ENCODE results near the gene PTGES2. TPM values are rescaled to one million over a fixed set of nuclear protein-coding genes. Genes with fewer than 3 reads are reported as not detected.
A peak's percentile ranks its signal among the peaks of the same experiment; 100 is the strongest.

The PTGES2 gene
- total RNA-seq, 1 donor from 2014 or later: 47.5 TPM

- H3K27ac ChIP-seq (ENCODE audit: low read depth, low read length): no peak overlapping the region
- H3K4me1 ChIP-seq (ENCODE audit: control insufficient read depth in 3 of 3, insufficient read depth in 3 of 3, low read length in 3 of 3): peaks cover 36 to 45% (median 43%) of the 10 kb centered on the region in 3 donors
- peak overlapping the region in 1 of 3 donors; percentile 81 for H3K9ac ChIP-seq (ENCODE audit: low read depth in 1 of 3, low read length in 3 of 3)
- no peaks in the 10 kb centered on the region for H3K36me3 ChIP-seq (ENCODE audit: control insufficient read depth in 3 of 3, insufficient read depth in 3 of 3, low read length in 3 of 3)
- peak overlapping the region; percentile 38 to 72 (median 58) for H3K4me3 ChIP-seq (ENCODE audit: low read length in 3 of 3)
- no peaks in the 10 kb centered on the region for H3K9me3 ChIP-seq (ENCODE audit: control insufficient read depth in 3 of 3, low read length in 3 of 3)
- no peaks in the 10 kb centered on the region for H3K27me3 ChIP-seq (ENCODE audit: control insufficient read depth in 3 of 3, insufficient read depth in 3 of 3, low read length in 3 of 3)
Observed at GRCh38 chr9:128091144-128091543, 36.4 kb downstream of the PTGES2 start.

GRCh38 chr9:128089299-128089698 lies 38.2 kb downstream of the PTGES2 start:
- no peak overlapping the region for H3K9ac ChIP-seq (ENCODE audit: low read depth in 1 of 3, low read length in 3 of 3)
- no peaks in the 10 kb centered on the region for H3K36me3 ChIP-seq (ENCODE audit: control insufficient read depth in 3 of 3, insufficient read depth in 3 of 3, low read length in 3 of 3)
- H3K9me3 ChIP-seq (ENCODE audit: control insufficient read depth in 3 of 3, low read length in 3 of 3): no peaks in the 10 kb centered on the region
- H3K4me1 ChIP-seq (ENCODE audit: control insufficient read depth in 3 of 3, insufficient read depth in 3 of 3, low read length in 3 of 3): peaks cover 27 to 32% (median 30%) of the 10 kb centered on the region in 3 donors
- no peak overlapping the region for H3K27ac ChIP-seq (ENCODE audit: low read depth, low read length)
- H3K27me3 ChIP-seq (ENCODE audit: control insufficient read depth in 3 of 3, insufficient read depth in 3 of 3, low read length in 3 of 3): no peaks in the 10 kb centered on the region
- H3K4me3 ChIP-seq (ENCODE audit: low read length in 3 of 3): no peak overlapping the region

- Histone ChIP-seq H3K4me1 (ENCODE audit: control insufficient read depth in 3 of 3, insufficient read depth in 3 of 3, low read length in 3 of 3) (peaks cover 24% of the 10 kb centered on the region in 3 donors), H3K36me3 (ENCODE audit: control insufficient read depth in 3 of 3, insufficient read depth in 3 of 3, low read length in 3 of 3) (no peaks in the 10 kb centered on the region), H3K27ac (ENCODE audit: low read depth, low read length) (no peak overlapping the region), H3K9ac (ENCODE audit: low read depth in 1 of 3, low read length in 3 of 3) (no peak overlapping the region), H3K9me3 (ENCODE audit: control insufficient read depth in 3 of 3, low read length in 3 of 3) (no peaks in the 10 kb centered on the region), H3K4me3 (ENCODE audit: low read length in 3 of 3) (no peak overlapping the region), H3K27me3 (ENCODE audit: control insufficient read depth in 3 of 3, insufficient read depth in 3 of 3, low read length in 3 of 3) (no peaks in the 10 kb centered on the region)
Observed at GRCh38 chr9:128088253-128088945, 39.1 kb downstream of the PTGES2 start.

DNA sequence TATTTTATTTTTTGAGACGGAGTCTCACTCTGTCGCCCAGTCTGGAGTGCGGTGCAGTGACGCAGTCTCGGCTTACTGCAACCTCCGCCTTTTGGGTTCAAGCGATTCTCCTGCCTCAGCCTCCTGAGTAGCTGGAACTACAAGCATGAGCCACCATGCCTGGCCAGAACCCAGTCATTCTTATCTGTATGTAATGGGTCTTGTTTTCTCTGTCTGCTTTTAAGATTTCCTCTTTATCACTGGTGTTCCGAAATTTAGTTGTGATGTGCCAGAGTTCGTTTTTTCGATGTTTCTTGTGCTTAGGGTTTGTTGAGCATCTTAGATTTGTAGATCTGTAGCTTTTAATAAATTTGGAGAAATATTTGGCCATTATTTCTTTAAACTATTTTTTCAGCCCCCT lies 40.3 kb downstream of the PTGES2 start:
- H3K36me3 ChIP-seq (ENCODE audit: control insufficient read depth in 3 of 3, insufficient read depth in 3 of 3, low read length in 3 of 3): no peaks in the 10 kb centered on the region
- no peaks in the 10 kb centered on the region for H3K9me3 ChIP-seq (ENCODE audit: control insufficient read depth in 3 of 3, low read length in 3 of 3)
- no peak overlapping the region for H3K4me3 ChIP-seq (ENCODE audit: low read length in 3 of 3)
- H3K9ac ChIP-seq (ENCODE audit: low read depth in 1 of 3, low read length in 3 of 3): no peak overlapping the region
- no peak overlapping the region for H3K27ac ChIP-seq (ENCODE audit: low read depth, low read length)
- peaks cover 14 to 15% (median 14%) of the 10 kb centered on the region in 3 donors for H3K4me1 ChIP-seq (ENCODE audit: control insufficient read depth in 3 of 3, insufficient read depth in 3 of 3, low read length in 3 of 3)
- H3K27me3 ChIP-seq (ENCODE audit: control insufficient read depth in 3 of 3, insufficient read depth in 3 of 3, low read length in 3 of 3): no peaks in the 10 kb centered on the region

GRCh38 chr9:128085943-128086342 lies 41.6 kb downstream of the PTGES2 start:
- H3K4me1 ChIP-seq (ENCODE audit: control insufficient read depth in 3 of 3, insufficient read depth in 3 of 3, low read length in 3 of 3): peaks cover 8 to 16% (median 15%) of the 10 kb centered on the region in 3 donors
- H3K9me3 ChIP-seq (ENCODE audit: control insufficient read depth in 3 of 3, low read length in 3 of 3): no peaks in the 10 kb centered on the region
- no peaks in the 10 kb centered on the region for H3K27me3 ChIP-seq (ENCODE audit: control insufficient read depth in 3 of 3, insufficient read depth in 3 of 3, low read length in 3 of 3)
- H3K27ac ChIP-seq (ENCODE audit: low read depth, low read length): no peak overlapping the region
- H3K4me3 ChIP-seq (ENCODE audit: low read length in 3 of 3): no peak overlapping the region
- no peaks in the 10 kb centered on the region for H3K36me3 ChIP-seq (ENCODE audit: control insufficient read depth in 3 of 3, insufficient read depth in 3 of 3, low read length in 3 of 3)
- no peak overlapping the region for H3K9ac ChIP-seq (ENCODE audit: low read depth in 1 of 3, low read length in 3 of 3)

GRCh38 chr9:128084746-128085145 lies 42.8 kb downstream of the PTGES2 start:
- Histone ChIP-seq H3K9me3 (ENCODE audit: control insufficient read depth in 3 of 3, low read length in 3 of 3) (no peaks in the 10 kb centered on the region), H3K4me3 (ENCODE audit: low read length in 3 of 3) (no peak overlapping the region), H3K9ac (ENCODE audit: low read depth in 1 of 3, low read length in 3 of 3) (no peak overlapping the region), H3K27ac (ENCODE audit: low read depth, low read length) (no peak overlapping the region), H3K36me3 (ENCODE audit: control insufficient read depth in 3 of 3, insufficient read depth in 3 of 3, low read length in 3 of 3) (no peaks in the 10 kb centered on the region), H3K27me3 (ENCODE audit: control insufficient read depth in 3 of 3, insufficient read depth in 3 of 3, low read length in 3 of 3) (no peaks in the 10 kb centered on the region), H3K4me1 (ENCODE audit: control insufficient read depth in 3 of 3, insufficient read depth in 3 of 3, low read length in 3 of 3) (peaks cover 6 to 17% (median 16%) of the 10 kb centered on the region in 3 donors)

DNA sequence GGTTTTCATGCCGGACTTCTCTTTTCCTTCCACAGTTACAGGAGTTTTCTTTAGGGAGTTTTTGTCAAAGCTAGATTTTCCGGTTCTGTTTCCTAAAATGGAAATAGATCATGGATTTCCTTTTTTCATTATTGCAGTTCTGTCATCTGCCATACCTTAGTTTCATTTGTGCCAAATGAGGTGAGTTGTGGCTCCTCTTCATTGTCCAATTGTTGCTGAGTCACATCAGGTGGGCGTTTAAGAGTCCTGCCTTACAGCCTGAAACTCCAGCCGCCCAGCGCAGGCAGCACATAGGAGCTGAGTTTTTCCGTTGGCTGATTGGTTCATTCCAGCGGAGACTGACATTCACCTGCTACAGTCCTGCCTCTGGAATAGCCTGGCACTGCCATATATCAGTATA lies 45.4 kb downstream of the PTGES2 start:
- Histone ChIP-seq H3K27me3 (ENCODE audit: control insufficient read depth in 3 of 3, insufficient read depth in 3 of 3, low read length in 3 of 3) (no peaks in the 10 kb centered on the region), H3K4me1 (ENCODE audit: control insufficient read depth in 3 of 3, insufficient read depth in 3 of 3, low read length in 3 of 3) (peaks cover 22 to 35% (median 31%) of the 10 kb centered on the region in 3 donors), H3K27ac (ENCODE audit: low read depth, low read length) (peak overlapping the region; percentile 68), H3K9ac (ENCODE audit: low read depth in 1 of 3, low read length in 3 of 3) (no peak overlapping the region), H3K36me3 (ENCODE audit: control insufficient read depth in 3 of 3, insufficient read depth in 3 of 3, low read length in 3 of 3) (no peaks in the 10 kb centered on the region), H3K9me3 (ENCODE audit: control insufficient read depth in 3 of 3, low read length in 3 of 3) (no peaks in the 10 kb centered on the region), H3K4me3 (ENCODE audit: low read length in 3 of 3) (no peak overlapping the region)

DNA sequence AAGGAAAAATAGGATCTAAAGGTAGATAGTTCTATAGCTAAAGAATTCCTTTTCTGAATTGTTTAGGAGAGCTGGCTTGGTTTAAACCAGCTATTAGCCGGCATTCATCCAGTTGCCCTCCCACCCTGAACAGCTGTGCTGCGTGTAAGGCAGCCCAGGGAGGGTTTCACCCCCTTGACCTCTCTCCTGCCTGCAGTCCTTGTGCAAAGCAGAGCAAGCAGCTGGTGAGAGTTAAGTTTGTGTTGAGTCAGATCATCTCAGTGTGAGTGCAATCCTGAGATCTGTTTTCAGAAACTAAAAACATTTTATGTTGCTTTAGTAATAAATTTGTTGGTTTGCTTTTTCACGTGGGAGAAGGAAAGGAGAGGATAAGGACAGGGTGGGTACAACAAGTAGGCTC lies 46.5 kb downstream of the PTGES2 start:
- Histone ChIP-seq H3K9me3 (ENCODE audit: control insufficient read depth in 3 of 3, low read length in 3 of 3) (no peaks in the 10 kb centered on the region), H3K4me3 (ENCODE audit: low read length in 3 of 3) (no peak overlapping the region), H3K4me1 (ENCODE audit: control insufficient read depth in 3 of 3, insufficient read depth in 3 of 3, low read length in 3 of 3) (peaks cover 22 to 35% (median 31%) of the 10 kb centered on the region in 3 donors), H3K36me3 (ENCODE audit: control insufficient read depth in 3 of 3, insufficient read depth in 3 of 3, low read length in 3 of 3) (no peaks in the 10 kb centered on the region), H3K27me3 (ENCODE audit: control insufficient read depth in 3 of 3, insufficient read depth in 3 of 3, low read length in 3 of 3) (no peaks in the 10 kb centered on the region), H3K27ac (ENCODE audit: low read depth, low read length) (peak overlapping the region; percentile 68), H3K9ac (ENCODE audit: low read depth in 1 of 3, low read length in 3 of 3) (peak overlapping the region in 2 of 3 donors; percentile 9 to 45)

DNA sequence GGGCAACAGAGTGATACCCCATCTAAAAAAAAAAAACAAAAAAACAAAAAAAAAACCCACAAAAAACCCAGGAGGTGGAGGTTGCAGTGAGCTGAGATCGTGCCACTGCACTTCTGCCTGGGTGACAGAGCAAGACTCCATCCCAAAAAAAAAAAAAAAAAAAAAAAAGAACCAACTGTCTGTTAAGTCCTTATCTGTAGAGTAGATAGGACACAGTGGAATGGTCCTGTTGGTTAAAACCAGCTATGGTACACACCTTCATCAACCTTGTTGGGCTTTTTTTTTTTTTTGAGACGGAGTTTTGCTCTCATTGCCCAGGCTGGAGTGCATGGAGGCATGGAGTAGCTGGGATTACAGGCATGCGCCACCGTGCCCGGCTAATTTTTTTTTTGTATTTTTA lies 47.3 kb downstream of the PTGES2 start:
- H3K27ac ChIP-seq (ENCODE audit: low read depth, low read length): no peak overlapping the region

GRCh38 chr9:128078504-128079434 lies 48.8 kb downstream of the PTGES2 start:
- no peaks in the 10 kb centered on the region for H3K36me3 ChIP-seq (ENCODE audit: control insufficient read depth in 3 of 3, insufficient read depth in 3 of 3, low read length in 3 of 3)
- H3K27me3 ChIP-seq (ENCODE audit: control insufficient read depth in 3 of 3, insufficient read depth in 3 of 3, low read length in 3 of 3): no peaks in the 10 kb centered on the region
- no peaks in the 10 kb centered on the region for H3K9me3 ChIP-seq (ENCODE audit: control insufficient read depth in 3 of 3, low read length in 3 of 3)
- peak overlapping the region in 2 of 3 donors; percentile 17 to 57 for H3K9ac ChIP-seq (ENCODE audit: low read depth in 1 of 3, low read length in 3 of 3)
- peak overlapping the region in 2 of 3 donors; percentile 32 to 52 for H3K4me3 ChIP-seq (ENCODE audit: low read length in 3 of 3)
- H3K27ac ChIP-seq (ENCODE audit: low read depth, low read length): peak overlapping the region; percentile 45
- peaks cover 22 to 36% (median 32%) of the 10 kb centered on the region in 3 donors for H3K4me1 ChIP-seq (ENCODE audit: control insufficient read depth in 3 of 3, insufficient read depth in 3 of 3, low read length in 3 of 3)

More for the DNA sequence above, 47.3 kb downstream of the PTGES2 start:
- Histone ChIP-seq H3K9me3 (ENCODE audit: control insufficient read depth in 3 of 3, low read length in 3 of 3) (no peaks in the 10 kb centered on the region), H3K4me1 (ENCODE audit: control insufficient read depth in 3 of 3, insufficient read depth in 3 of 3, low read length in 3 of 3) (peaks cover 22 to 35% (median 31%) of the 10 kb centered on the region in 3 donors), H3K36me3 (ENCODE audit: control insufficient read depth in 3 of 3, insufficient read depth in 3 of 3, low read length in 3 of 3) (no peaks in the 10 kb centered on the region), H3K9ac (ENCODE audit: low read depth in 1 of 3, low read length in 3 of 3) (no peak overlapping the region), H3K4me3 (ENCODE audit: low read length in 3 of 3) (no peak overlapping the region), H3K27me3 (ENCODE audit: control insufficient read depth in 3 of 3, insufficient read depth in 3 of 3, low read length in 3 of 3) (no peaks in the 10 kb centered on the region)

Measured in skeletal muscle tissue (tissue), 4 donors.